ENCODE measurements around the gene TANGO6.
"Not testable (repeated sequence)": the region's sequence is repeated elsewhere in the genome, so short reads cannot be mapped to it uniquely, and the experiment has no call there.

The TANGO6 gene

DNA sequence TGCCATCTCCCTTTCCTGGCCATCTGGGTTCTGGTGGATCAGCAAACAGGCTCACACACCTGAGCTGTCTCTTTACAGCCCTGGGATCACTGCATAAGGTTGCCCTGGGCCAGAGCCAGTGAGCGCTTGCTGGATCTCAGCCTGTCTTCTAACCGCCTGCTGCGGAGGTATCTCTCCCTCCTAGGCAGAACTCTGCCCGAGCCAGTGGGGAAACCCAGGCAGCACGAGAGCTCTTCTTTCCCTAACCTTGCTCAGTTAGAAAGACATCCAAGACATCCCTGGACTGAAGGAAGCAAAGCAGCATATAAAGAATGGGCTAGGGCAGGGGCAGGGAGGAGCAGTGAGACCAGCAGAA, 268.5 kb downstream of the TANGO6 start:
- in situ Hi-C loops (cut with MboI; ENCODE audit: low sequenced_read_pairs) = loop anchor here (10.0 to 25.0 kb wide), 2 partner anchors 207 to 575 kb away; partner anchors contain the start of gene ZFP90

DNA sequence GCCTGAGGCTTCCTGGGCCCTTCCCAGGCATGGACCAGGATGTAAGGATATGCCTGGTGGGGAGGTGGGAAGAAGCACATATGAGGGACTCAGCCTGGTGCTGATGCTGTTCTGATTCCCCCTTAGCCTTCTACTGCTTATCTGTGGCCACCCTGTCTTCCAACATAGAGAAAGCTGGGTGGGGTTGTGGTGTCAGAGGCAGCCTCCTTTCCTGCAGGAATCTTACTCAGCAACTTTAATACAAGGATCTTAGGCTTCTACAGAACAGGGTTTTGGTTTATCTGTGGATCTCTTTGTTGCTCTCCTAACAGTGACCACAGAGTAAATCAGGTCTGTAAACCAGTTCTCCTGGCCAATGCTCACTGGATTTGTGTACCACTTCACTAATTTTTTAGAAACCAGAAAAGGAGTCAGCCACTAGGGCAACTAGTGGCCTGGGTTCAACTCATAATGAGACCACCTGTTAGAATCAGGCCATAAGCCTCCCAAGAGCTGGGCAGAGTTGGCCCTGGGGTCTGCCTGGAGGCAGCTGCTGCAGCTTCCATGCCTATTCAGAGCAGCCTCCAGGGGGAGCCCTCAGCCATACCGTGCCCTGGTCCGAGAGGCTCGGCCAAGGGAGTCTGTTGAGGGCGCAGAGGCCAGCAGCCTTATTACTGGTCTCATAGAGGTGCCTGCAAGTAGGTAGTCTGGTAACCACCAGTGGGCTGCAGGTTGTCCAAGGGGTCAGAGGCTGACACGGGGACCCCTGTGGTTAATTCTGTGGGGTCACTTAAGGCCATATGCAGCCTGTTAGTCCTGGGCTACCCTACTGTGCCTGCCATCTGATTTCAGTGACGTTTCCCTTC, 269.2 kb downstream of the TANGO6 start:
- in situ Hi-C loops (cut with MboI; ENCODE audit: low sequenced_read_pairs) = loop anchor here (10.0 to 25.0 kb wide), 2 partner anchors 208 to 575 kb away; partner anchors contain the start of gene ZFP90

- in situ Hi-C loops (cut with MboI; ENCODE audit: low sequenced_read_pairs) = loop anchor here (10.0 to 25.0 kb wide), 2 partner anchors 208 to 576 kb away; partner anchors contain the start of gene ZFP90
Observed at GRCh38 chr16:69113216-69113615, 269.9 kb downstream of the TANGO6 start.

GRCh38 chr16:69114346-69114975, 271.1 kb downstream of the TANGO6 start:
- in situ Hi-C loops (cut with MboI; ENCODE audit: low sequenced_read_pairs) = loop anchor here (10.0 to 25.0 kb wide), 2 partner anchors 210 to 577 kb away; partner anchors contain the start of gene ZFP90

GRCh38 chr16:69114976-69115355, 271.6 kb downstream of the TANGO6 start:
- in situ Hi-C loops (cut with MboI; ENCODE audit: low sequenced_read_pairs) = loop anchor here (10.0 to 25.0 kb wide), 2 partner anchors 210 to 578 kb away; partner anchors contain the start of gene ZFP90

- in situ Hi-C loops (cut with MboI; ENCODE audit: low sequenced_read_pairs) = loop anchor here (10.0 to 25.0 kb wide), 2 partner anchors 211 to 578 kb away; partner anchors contain the start of gene ZFP90
Observed at GRCh38 chr16:69115361-69115760, 272.0 kb downstream of the TANGO6 start.

DNA sequence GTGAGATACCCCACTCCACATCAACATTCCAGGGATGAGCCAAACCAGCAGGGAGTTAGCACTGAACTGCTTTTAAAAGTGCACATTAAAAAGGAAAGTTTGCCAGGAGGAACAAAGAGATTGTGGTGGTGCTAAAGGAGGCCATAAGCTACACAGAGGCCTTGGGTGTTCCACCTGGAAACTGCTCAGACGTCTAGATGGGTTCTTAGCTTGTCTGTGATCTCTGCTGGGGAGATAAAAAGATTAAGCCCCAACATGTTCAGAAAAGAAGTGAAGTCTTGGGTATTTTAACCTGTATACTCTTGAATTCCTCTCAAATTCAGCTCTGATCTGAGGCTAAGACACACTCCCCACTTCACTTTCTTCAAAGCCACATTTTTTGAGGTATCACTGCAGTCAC, 272.5 kb downstream of the TANGO6 start:
- in situ Hi-C loops (cut with MboI; ENCODE audit: low sequenced_read_pairs) = loop anchor here (10.0 to 25.0 kb wide), 2 partner anchors 211 to 579 kb away; partner anchors contain the start of gene ZFP90

GRCh38 chr16:69116256-69116875, 273.0 kb downstream of the TANGO6 start:
- in situ Hi-C loops (cut with MboI; ENCODE audit: low sequenced_read_pairs) = loop anchor here (10.0 to 25.0 kb wide), 2 partner anchors 212 to 579 kb away; partner anchors contain the start of gene ZFP90

- in situ Hi-C loops (cut with MboI; ENCODE audit: low sequenced_read_pairs) = loop anchor here (10.0 to 25.0 kb wide), 2 partner anchors 212 to 580 kb away; partner anchors contain the start of gene ZFP90
Observed at GRCh38 chr16:69116906-69117305, 273.6 kb downstream of the TANGO6 start.

DNA sequence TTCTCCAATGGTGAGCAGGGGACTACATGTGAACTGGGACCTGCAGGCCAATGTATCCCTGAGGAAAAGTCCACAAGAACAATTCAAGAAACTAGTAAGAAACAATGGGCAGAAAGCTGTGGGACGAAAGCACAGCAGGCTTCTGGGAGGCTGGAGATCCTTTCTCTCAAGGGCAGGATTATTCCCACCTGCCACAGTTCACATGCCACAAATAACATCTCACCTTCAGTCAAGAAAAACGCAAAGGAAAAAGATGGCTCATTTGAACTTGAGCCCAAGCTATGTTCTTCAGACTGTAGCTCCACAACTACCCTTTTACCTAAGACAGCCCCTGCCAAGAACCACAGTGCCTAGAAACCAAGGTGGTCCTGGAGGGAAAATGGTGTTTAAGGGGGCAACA, 275.1 kb downstream of the TANGO6 start:
- in situ Hi-C loops (cut with MboI; ENCODE audit: low sequenced_read_pairs) = loop anchor here (10.0 to 25.0 kb wide), 2 partner anchors 214 to 581 kb away; partner anchors contain the start of gene ZFP90

GRCh38 chr16:69118994-69119393, 275.7 kb downstream of the TANGO6 start:
- in situ Hi-C loops (cut with MboI; ENCODE audit: low sequenced_read_pairs) = loop anchor here (10.0 to 25.0 kb wide), 2 partner anchors 214 to 582 kb away; partner anchors contain the start of gene ZFP90

GRCh38 chr16:69119536-69119935, 276.2 kb downstream of the TANGO6 start:
- in situ Hi-C loops (cut with MboI; ENCODE audit: low sequenced_read_pairs) = loop anchor here (10.0 to 25.0 kb wide), 2 partner anchors 215 to 582 kb away; partner anchors contain the start of gene ZFP90

- in situ Hi-C loops (cut with MboI; ENCODE audit: low sequenced_read_pairs) = loop anchor here (25.0 kb wide), 1 partner anchor 583 kb away; the partner anchor contains the start of gene ZFP90
Observed at GRCh38 chr16:69120096-69120664, 276.8 kb downstream of the TANGO6 start.

- in situ Hi-C loops (cut with MboI; ENCODE audit: low sequenced_read_pairs) = loop anchor here (25.0 kb wide), 1 partner anchor 587 kb away; the partner anchor contains the start of gene ZFP90
Observed at GRCh38 chr16:69123910-69124309, 280.6 kb downstream of the TANGO6 start.

GRCh38 chr16:69124406-69124805, 281.1 kb downstream of the TANGO6 start:
- in situ Hi-C loops (cut with MboI; ENCODE audit: low sequenced_read_pairs) = loop anchor here (25.0 kb wide), 1 partner anchor 587 kb away; the partner anchor contains the start of gene ZFP90

GRCh38 chr16:69124961-69125360, 281.6 kb downstream of the TANGO6 start:
- in situ Hi-C loops (cut with MboI; ENCODE audit: low sequenced_read_pairs) = loop anchor here (25.0 kb wide), 1 partner anchor 588 kb away; the partner anchor contains the start of gene ZFP90

- in situ Hi-C loops (cut with MboI; ENCODE audit: low sequenced_read_pairs) = no loop called here
Observed at GRCh38 chr16:69126221-69126620, 282.9 kb downstream of the TANGO6 start.

- in situ Hi-C loops (cut with MboI; ENCODE audit: low sequenced_read_pairs) = not testable (repeated sequence)
Observed at GRCh38 chr16:69126801-69127200, 283.5 kb downstream of the TANGO6 start.

GRCh38 chr16:69127966-69128510, 284.7 kb downstream of the TANGO6 start:
- in situ Hi-C loops (cut with MboI; ENCODE audit: low sequenced_read_pairs) = no loop called here

- in situ Hi-C loops (cut with MboI; ENCODE audit: low sequenced_read_pairs) = no loop called here
Observed at GRCh38 chr16:69130461-69130860, 287.1 kb downstream of the TANGO6 start.
